GM18909 (cell line): ENCODE data around the gene FOXI1.
A peak's percentile ranks its signal among the peaks of the same experiment; 100 is the strongest.

Source experiments
- ATAC-seq: cut with Tn5 transposase; IDR thresholded peaks from one replicate; pipeline ENCODE4 v1.9.1; 2021; ENCODE audit warnings: mild to moderate bottlenecking; ENCODE audit not compliant: unreplicated experiment, poor library complexity

Gene FOXI1

GRCh38 chr5:170147051-170147752 is 41.5 kb downstream of the FOXI1 start:
- no peak for ATAC-seq

- no peak for ATAC-seq
Observed at GRCh38 chr5:170147753-170148264, 42.1 kb downstream of the FOXI1 start.

- ATAC-seq = no peak
Observed at GRCh38 chr5:170148430-170149205, 42.9 kb downstream of the FOXI1 start.

- no peak for ATAC-seq
Observed at GRCh38 chr5:170149206-170149515, 43.5 kb downstream of the FOXI1 start.

DNA sequence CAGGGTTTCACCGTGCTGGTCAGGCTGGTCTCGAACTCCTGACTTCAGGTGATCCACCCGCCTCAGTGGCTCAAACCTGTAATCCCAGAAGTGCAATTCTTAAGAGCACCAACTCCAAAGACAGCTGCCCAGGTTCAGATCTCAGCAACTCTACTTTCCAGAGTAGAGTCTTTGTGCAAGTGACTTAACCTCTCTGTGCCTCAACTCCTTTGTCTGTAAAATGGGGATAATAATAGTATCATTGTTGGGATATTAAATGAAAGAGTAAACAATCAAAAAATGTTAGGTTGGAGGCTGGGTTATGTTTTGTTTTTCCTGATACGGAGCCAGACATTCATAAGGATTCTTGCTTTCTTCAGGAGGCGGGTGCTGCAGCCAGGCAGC is 45.0 kb downstream of the FOXI1 start:
- ATAC-seq = no peak

DNA sequence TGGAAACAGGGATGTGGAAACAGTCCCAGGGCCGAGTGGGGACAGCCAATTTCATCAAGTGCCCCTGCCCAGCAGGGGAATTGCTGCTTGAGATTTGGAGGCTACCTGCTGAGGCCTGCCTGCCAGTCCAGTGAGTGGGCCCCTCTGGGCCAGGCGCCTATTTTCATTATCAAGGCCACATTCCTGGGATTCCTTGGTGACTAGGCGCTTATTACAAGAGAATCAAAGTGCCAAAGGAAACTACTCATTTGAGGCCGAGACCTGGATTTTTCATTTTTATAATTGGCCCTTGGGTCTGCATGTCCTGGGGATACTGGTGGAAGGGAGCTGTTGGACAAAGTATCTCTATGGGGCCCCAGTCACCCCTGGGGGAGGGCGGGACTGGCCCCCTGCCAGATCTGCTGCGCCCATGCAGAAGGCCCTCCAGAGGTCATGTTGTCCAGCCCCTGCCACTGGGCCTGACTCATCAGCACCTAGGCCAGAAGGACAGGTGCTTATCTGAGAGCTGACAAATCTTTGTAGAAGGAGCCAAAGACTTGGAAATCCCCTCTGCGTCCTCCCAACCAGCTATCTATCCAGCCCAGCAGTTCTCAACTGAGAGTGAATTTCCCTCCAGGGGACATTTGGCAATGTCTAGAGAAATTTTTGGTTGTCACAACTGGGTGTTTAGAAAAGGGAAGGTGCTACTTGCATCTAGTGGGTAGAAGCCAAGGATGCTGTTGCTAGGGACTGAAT is 45.6 kb downstream of the FOXI1 start:
- peak; percentile 47 for ATAC-seq

- no peak for ATAC-seq
Observed at GRCh38 chr5:170152767-170153166, 47.1 kb downstream of the FOXI1 start.

- peak; percentile 16 for ATAC-seq
Observed at GRCh38 chr5:170154297-170154696, 48.6 kb downstream of the FOXI1 start.

DNA sequence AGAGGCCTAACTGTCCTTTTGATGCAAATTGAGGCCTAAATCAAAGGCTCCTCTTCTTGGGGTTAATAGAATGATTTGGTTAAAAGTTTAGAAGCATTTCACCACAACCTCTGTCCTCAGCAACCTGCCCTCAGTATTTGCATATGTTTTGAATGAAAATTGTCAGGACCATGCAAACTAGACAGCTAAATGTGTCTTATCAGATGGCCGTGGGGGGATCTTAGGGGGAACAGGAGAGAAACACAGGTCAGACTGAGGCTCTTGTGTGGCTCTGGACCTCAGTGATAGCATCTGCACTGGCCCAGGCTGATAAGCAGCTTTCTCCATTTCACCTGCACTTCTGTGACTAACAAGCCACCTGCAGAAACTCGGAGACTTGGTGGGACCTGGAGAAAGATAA is 49.0 kb downstream of the FOXI1 start:
- peak; percentile 40 for ATAC-seq

DNA sequence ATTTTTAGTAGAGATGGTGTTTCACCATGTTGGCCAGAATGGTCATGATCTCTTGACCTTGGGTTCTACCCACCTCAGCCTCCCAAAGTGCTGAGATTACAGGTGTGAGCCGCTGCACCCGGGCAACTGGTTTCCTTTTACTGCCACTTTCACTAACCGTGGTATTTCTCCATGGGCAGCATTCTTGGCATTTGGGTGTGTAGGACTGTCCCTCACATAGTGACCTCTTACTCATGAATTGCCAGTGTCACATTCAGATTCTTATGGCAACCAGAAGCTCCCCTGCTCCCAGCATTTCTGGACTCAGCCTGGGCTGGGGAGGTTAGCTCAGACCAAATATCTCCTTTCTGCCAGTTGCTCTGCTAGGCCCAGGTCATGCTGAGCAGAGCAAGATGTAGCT is 50.1 kb downstream of the FOXI1 start:
- no peak for ATAC-seq

DNA sequence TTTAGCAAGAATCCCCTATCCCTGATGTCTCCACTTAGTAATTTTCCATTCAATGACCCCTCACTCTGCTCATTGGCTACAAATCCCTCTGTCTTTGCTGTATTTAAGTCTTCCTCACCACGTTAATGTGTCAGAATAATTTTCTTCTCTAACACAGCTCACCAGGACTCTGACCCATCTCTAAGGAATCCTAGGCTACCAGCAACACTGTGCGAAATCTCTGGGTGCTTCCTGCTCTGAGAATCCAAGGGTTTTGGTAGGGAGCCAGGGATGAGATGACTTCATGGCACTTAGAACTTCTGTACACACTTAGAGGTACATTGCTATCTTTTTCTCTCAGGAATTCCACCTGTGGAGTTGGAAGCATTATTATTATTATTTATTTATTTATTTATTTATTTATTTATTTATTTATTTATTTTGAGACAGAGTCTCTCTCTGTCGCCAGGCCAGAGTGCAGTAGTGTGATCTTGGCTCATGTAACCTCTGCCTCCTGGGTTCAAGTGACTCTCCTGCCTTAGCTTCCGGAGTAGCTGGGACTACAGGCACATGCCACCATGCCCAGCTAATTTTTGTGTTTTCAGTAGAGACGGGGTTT is 53.5 kb downstream of the FOXI1 start:
- no peak for ATAC-seq
